H9 (cell line): Measurements from ENCODE around the gene SVOP. TPM values are rescaled to one million over a fixed set of nuclear protein-coding genes. Genes with fewer than 3 reads are reported as not detected.

Experiments
- DNase-seq: peaks from one replicate; pipeline ENCODE4 v3.0.0-alpha.2; 2017
- H2AFZ ChIP-seq: one replicate; pipeline ENCODE4 v1.6.1; 2013; ENCODE audit warnings: mild to moderate bottlenecking, low read length, control low read depth, moderate library complexity
- H2AK5ac ChIP-seq: 2 replicates; pipeline ENCODE4 v1.6.1; 2013; ENCODE audit warnings: low read length, control low read depth, mixed read lengths; ENCODE audit not compliant: insufficient read length
- H2BK120ac ChIP-seq: one replicate; pipeline ENCODE4 v1.6.1; 2013; ENCODE audit warnings: low read depth, mild to moderate bottlenecking, low read length, control low read depth, inconsistent platforms; ENCODE audit not compliant: poor library complexity, severe bottlenecking
- H2BK12ac ChIP-seq: 2 replicates; pipeline ENCODE4 v1.6.1; 2013; ENCODE audit warnings: low read length, control low read depth, mixed read lengths, low read depth; ENCODE audit not compliant: insufficient read length
- H2BK15ac ChIP-seq: 2 replicates; pipeline ENCODE4 v1.6.1; 2013; ENCODE audit warnings: low read depth, low read length, control low read depth
- H2BK20ac ChIP-seq: one replicate; pipeline ENCODE4 v1.6.1; 2013; ENCODE audit warnings: low read depth, mild to moderate bottlenecking, low read length, control low read depth, inconsistent platforms; ENCODE audit not compliant: poor library complexity, severe bottlenecking
- H2BK5ac ChIP-seq: 2 replicates; pipeline ENCODE4 v1.6.1; 2013; ENCODE audit warnings: low read length, control low read depth, mixed read lengths; ENCODE audit not compliant: insufficient read length
- H3K14ac ChIP-seq: 2 replicates; pipeline ENCODE4 v1.6.1; 2013; ENCODE audit warnings: low read length, control low read depth; ENCODE audit not compliant: insufficient read depth
- H3K18ac ChIP-seq: 2 replicates; pipeline ENCODE4 v1.6.1; 2013; ENCODE audit warnings: low read depth, mild to moderate bottlenecking, mixed read lengths, low read length, control low read depth; ENCODE audit not compliant: insufficient read length
- H3K23ac ChIP-seq: 2 replicates; pipeline ENCODE4 v1.6.1; 2013; ENCODE audit warnings: low read length, control low read depth, mixed read lengths, low read depth; ENCODE audit not compliant: insufficient read length
- H3K23me2 ChIP-seq: 2 replicates; pipeline ENCODE4 v1.6.1; 2013; ENCODE audit warnings: low read depth, mild to moderate bottlenecking, mixed read lengths, low read length, control low read depth; ENCODE audit not compliant: insufficient read length, poor library complexity, severe bottlenecking
- H3K27ac ChIP-seq: 2 replicates; pipeline ENCODE4 v1.5.1; 2013; ENCODE audit warnings: low read length, control low read depth, mixed read lengths, low read depth; ENCODE audit not compliant: insufficient read length
- H3K27me3 ChIP-seq: 2 replicates; pipeline ENCODE4 v1.6.1; 2013; ENCODE audit warnings: low read length, control low read depth, inconsistent platforms; ENCODE audit not compliant: insufficient read depth
- H3K4ac ChIP-seq: 2 replicates; pipeline ENCODE4 v1.6.1; 2013; ENCODE audit warnings: low read depth, mild to moderate bottlenecking, control low read depth, inconsistent platforms, low read length, moderate library complexity
- H3K4me1 ChIP-seq: 2 replicates; pipeline ENCODE4 v1.6.1; 2013; ENCODE audit warnings: low read length, control low read depth, inconsistent platforms; ENCODE audit not compliant: insufficient read depth
- H3K4me2 ChIP-seq: 2 replicates; pipeline ENCODE4 v1.6.1; 2013; ENCODE audit warnings: low read length, control low read depth, mixed read lengths; ENCODE audit not compliant: insufficient read length, insufficient read depth
- H3K56ac ChIP-seq: 2 replicates; pipeline ENCODE4 v1.6.1; 2013; ENCODE audit warnings: low read depth, mild to moderate bottlenecking, mixed read lengths, low read length, control low read depth; ENCODE audit not compliant: insufficient read length
- H3K79me1 ChIP-seq: 2 replicates; pipeline ENCODE4 v1.6.1; 2013; ENCODE audit warnings: low read depth, mild to moderate bottlenecking, moderate library complexity, low read length, control low read depth, inconsistent platforms; ENCODE audit not compliant: insufficient read depth, poor library complexity, severe bottlenecking
- H3K79me2 ChIP-seq: 2 replicates; pipeline ENCODE4 v1.6.1; 2013; ENCODE audit warnings: low read length, control low read depth, inconsistent platforms; ENCODE audit not compliant: insufficient read depth
- H3K9ac ChIP-seq: 2 replicates; pipeline ENCODE4 v1.6.1; 2013; ENCODE audit warnings: low read length, control low read depth, mixed read lengths; ENCODE audit not compliant: insufficient read length; ENCODE audit errors: extremely low read depth
- H3K9me3 ChIP-seq: one replicate; pipeline ENCODE4 v1.6.1; 2013; ENCODE audit warnings: low read depth, low read length, inconsistent platforms; ENCODE audit not compliant: control insufficient read depth
- H3T11ph ChIP-seq: one replicate; pipeline ENCODE4 v1.6.1; 2013; ENCODE audit warnings: mild to moderate bottlenecking, low read length, control low read depth, inconsistent platforms
- H4K20me1 ChIP-seq: one replicate; pipeline ENCODE4 v1.6.1; 2013; ENCODE audit not compliant: control insufficient read depth, insufficient read length, insufficient read depth
- H4K5ac ChIP-seq: 2 replicates; pipeline ENCODE4 v1.6.1; 2013; ENCODE audit warnings: low read depth, mild to moderate bottlenecking, mixed read lengths, low read length, control low read depth; ENCODE audit not compliant: insufficient read length
- H4K8ac ChIP-seq: replicated peaks from 2 replicates; pipeline ENCODE4 v1.6.1; 2013; ENCODE audit warnings: low read length, control low read depth, mixed read lengths, low read depth; ENCODE audit not compliant: insufficient read length
- H4K91ac ChIP-seq: 2 replicates; pipeline ENCODE4 v1.6.1; 2013; ENCODE audit warnings: low read depth, mild to moderate bottlenecking, moderate library complexity, mixed read lengths, low read length, control low read depth; ENCODE audit not compliant: insufficient read length
- H3K27ac Mint-ChIP-seq, 3 experiments: 2 replicates in 2 of 3; 3 replicates in 1 of 3; pipeline ENCODE4 v1.8.0; 2020 to 2021; ENCODE audit warnings: mixed read lengths in 3 of 3, mild to moderate bottlenecking in 1 of 3, moderate library complexity in 1 of 3
- H3K27me3 Mint-ChIP-seq: 2 replicates; pipeline ENCODE4 v1.8.0; 2021; ENCODE audit warnings: low read depth, mild to moderate bottlenecking, moderate library complexity, mixed read lengths
- H3K36me3 Mint-ChIP-seq, 3 experiments: 2 replicates in 2 of 3; 3 replicates in 1 of 3; pipeline ENCODE4 v1.8.0; 2020 to 2021; ENCODE audit warnings: low read depth in 3 of 3, mixed read lengths in 3 of 3; ENCODE audit not compliant: insufficient read depth in 1 of 3
- H3K4me1 Mint-ChIP-seq, 2 experiments: 2 replicates each; pipeline ENCODE4 v1.8.0; 2020; ENCODE audit warnings: mixed read lengths in 2 of 2
- H3K4me3 Mint-ChIP-seq, 2 experiments: 2 replicates in 1 of 2; 3 replicates in 1 of 2; pipeline ENCODE4 v1.8.0; 2020 to 2021; ENCODE audit warnings: mild to moderate bottlenecking in 2 of 2, mixed read lengths in 2 of 2, moderate library complexity in 1 of 2
- H3K9me3 Mint-ChIP-seq, 2 experiments: 2 replicates in 1 of 2; 3 replicates in 1 of 2; pipeline ENCODE4 v1.8.0; 2020; ENCODE audit warnings: mild to moderate bottlenecking in 2 of 2, mixed read lengths in 2 of 2, moderate library complexity in 1 of 2
- WGBS: extraction: QIAGEN DNeasy Blood & Tissue Kit; methylation state at CpG from one replicate; pipeline ENCODE4 v1.1.7; 2013; ENCODE audit warnings: missing lambda C conversion rate, low lambda C conversion rate, mixed read lengths; ENCODE audit not compliant: insufficient read length; ENCODE audit errors: extremely low coverage; 5-methylcytosine and 5-hydroxymethylcytosine counted together
- total RNA-seq: library from RNA; stranded (reverse); gene quantifications from 2 replicates; pipeline ENCODE4 v1.2.1, GENCODE V29; 2021
- TF ChIP-seq, protein P1 (sequence below): fragments of 200-600 bp; sonication (generic); conservative IDR thresholded peaks from 3 replicates; pipeline ENCODE4 v1.8.0; 2021; ENCODE audit warnings: antibody characterized with exemption, mild to moderate bottlenecking

Gene SVOP
- total RNA-seq, 1 experiment from 2014 or later, result 0.15 TPM

DNA sequence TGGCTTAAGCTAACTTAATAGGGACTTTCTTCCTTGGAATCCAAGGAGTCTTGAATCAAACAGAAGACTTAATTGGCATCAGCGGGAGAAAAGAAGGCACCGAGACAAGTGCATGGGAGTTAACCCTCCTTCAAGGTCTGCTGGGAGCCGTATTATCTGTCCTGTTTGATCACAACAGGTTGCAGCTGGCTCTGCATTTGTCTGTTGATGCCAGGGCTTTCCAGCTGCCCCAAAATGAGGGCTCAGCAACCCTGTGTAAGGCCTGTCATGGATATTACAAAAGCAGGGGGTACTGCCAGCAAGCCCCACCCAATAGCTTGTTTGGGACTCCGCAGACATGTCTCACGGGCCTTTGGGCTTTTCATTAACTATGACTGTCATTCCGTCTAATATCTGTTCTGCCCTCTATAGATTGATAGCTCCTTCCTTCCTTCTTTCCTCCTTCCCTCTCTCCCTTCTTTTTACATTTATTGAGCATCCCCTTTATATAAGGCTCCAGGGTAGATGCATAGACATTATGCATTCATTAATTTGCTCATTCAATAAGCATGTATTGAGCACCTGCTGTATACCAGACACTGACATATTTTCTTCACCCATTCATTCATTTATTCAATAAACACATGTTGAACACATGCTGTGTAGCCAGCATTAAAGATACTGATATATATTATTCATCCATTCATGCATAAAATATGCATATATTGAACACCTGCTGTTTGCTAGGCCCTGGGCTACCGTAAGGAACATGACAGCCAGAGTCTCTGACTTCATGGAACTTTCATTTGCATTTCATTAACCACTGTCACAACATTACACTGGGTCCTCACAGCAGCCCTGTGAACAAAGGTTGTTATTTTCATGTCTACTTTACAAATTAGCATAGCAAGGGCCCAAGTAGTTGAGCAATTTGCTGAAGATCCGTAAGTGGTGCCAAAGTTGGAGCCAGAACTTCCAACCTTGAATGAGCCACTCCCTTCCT, 56.2 kb downstream of the SVOP start:
- Mint-ChIP-seq H3K27ac (no peak overlapping the region; a peak in 1 of 7 replicates), H3K9me3 (no peaks in the 10 kb centered on the region), H3K4me1 (peaks cover 2 to 5% of the 10 kb centered on the region in 2 experiments; a peak in 1 of 4 replicates), H3K36me3 (no peaks in the 10 kb centered on the region), H3K4me3 (no peak overlapping the region), H3K27me3 (peaks cover 2% of the 10 kb centered on the region; the same call in 1 of the 2 replicates)
- Histone ChIP-seq H3K4me1 (no peaks in the 10 kb centered on the region), H2AFZ (no peak overlapping the region), H3K23ac (no peak overlapping the region), H3K79me2 (no peaks in the 10 kb centered on the region), H4K8ac (no peak overlapping the region), H2BK20ac (no peak overlapping the region), H3K27ac (no peak overlapping the region), H3K23me2 (no peaks in the 10 kb centered on the region), H3K14ac (no peak overlapping the region), H3K18ac (no peak overlapping the region), H4K20me1 (no peaks in the 10 kb centered on the region), H2BK12ac (no peak overlapping the region), H2BK5ac (no peak overlapping the region), H3K79me1 (no peaks in the 10 kb centered on the region), H3K9me3 (no peaks in the 10 kb centered on the region), H3K4me2 (no peak overlapping the region), H2BK120ac (no peak overlapping the region), H3K56ac (no peak overlapping the region), H2AK5ac (no peak overlapping the region), H4K5ac (no peak overlapping the region), H3T11ph (no peak overlapping the region), H3K9ac (no peak overlapping the region), H2BK15ac (no peak overlapping the region), H3K4ac (no peak overlapping the region), H4K91ac (no peak overlapping the region), H3K27me3 (no peaks in the 10 kb centered on the region)
- TF ChIP-seq, protein P1, sequence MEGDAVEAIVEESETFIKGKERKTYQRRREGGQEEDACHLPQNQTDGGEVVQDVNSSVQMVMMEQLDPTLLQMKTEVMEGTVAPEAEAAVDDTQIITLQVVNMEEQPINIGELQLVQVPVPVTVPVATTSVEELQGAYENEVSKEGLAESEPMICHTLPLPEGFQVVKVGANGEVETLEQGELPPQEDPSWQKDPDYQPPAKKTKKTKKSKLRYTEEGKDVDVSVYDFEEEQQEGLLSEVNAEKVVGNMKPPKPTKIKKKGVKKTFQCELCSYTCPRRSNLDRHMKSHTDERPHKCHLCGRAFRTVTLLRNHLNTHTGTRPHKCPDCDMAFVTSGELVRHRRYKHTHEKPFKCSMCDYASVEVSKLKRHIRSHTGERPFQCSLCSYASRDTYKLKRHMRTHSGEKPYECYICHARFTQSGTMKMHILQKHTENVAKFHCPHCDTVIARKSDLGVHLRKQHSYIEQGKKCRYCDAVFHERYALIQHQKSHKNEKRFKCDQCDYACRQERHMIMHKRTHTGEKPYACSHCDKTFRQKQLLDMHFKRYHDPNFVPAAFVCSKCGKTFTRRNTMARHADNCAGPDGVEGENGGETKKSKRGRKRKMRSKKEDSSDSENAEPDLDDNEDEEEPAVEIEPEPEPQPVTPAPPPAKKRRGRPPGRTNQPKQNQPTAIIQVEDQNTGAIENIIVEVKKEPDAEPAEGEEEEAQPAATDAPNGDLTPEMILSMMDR, result no peak
- no CpG with 5 or more reads among the region's 8 CpGs for WGBS
- no peak for DNase-seq
